GM12892 (cell line): ENCODE results near the gene RNF144A.
A peak's percentile ranks its signal among the peaks of the same experiment; 100 is the strongest.

Source experiments
- DNase-seq: peaks from one replicate; pipeline ENCODE4 v3.0.0; 2011; ENCODE audit not compliant: insufficient read length
- FAIRE-seq: peaks from 2 replicates; lab custom pipeline; 2011; peaks lifted over from hg19 to GRCh38; lab: Jason Lieb, UNC
- POLR2A ChIP-seq: IDR thresholded peaks from 2 replicates; pipeline ENCODE4 v1.6.1; 2011; ENCODE audit warnings: low read depth, low read length, control low read depth
- POLR2AphosphoS5 ChIP-seq: IDR thresholded peaks from 2 replicates; pipeline ENCODE4 v1.6.1; 2011; ENCODE audit warnings: low read depth, low read length, control low read depth
- TAF1 ChIP-seq: IDR thresholded peaks from 2 replicates; pipeline ENCODE4 v1.6.1; 2011; ENCODE audit warnings: low read depth, mild to moderate bottlenecking, control low read depth, low read length, borderline replicate concordance

Gene RNF144A

GRCh38 chr2:7073901-7074300, 156.7 kb downstream of the RNF144A start:
- FAIRE-seq (no peak), DNase-seq (no peak)
- TF ChIP-seq POLR2AphosphoS5, result no peak
- no peak for TF ChIP-seq TAF1
- TF ChIP-seq POLR2A, result no peak

- TF ChIP-seq TAF1 (no peak), POLR2A (no peak), POLR2AphosphoS5 (no peak)
- FAIRE-seq, result no peak
- DNase-seq, result no peak
Observed at GRCh38 chr2:7075834-7076233, 158.6 kb downstream of the RNF144A start.

GRCh38 chr2:7077660-7078267, 160.6 kb downstream of the RNF144A start:
- TF ChIP-seq POLR2A (no peak), POLR2AphosphoS5 (no peak), TAF1 (no peak)
- FAIRE-seq (no peak), DNase-seq (no peak)

- DNase-seq, result no peak
- FAIRE-seq, result peak; percentile 44
- TF ChIP-seq POLR2AphosphoS5 (no peak), POLR2A (no peak), TAF1 (no peak)
Observed at GRCh38 chr2:7083580-7084509, 166.6 kb downstream of the RNF144A start.

- TF ChIP-seq TAF1, result no peak
- TF ChIP-seq POLR2A, result no peak
- TF ChIP-seq POLR2AphosphoS5, result no peak
- FAIRE-seq (no peak), DNase-seq (no peak)
Observed at GRCh38 chr2:7084601-7085000, 167.4 kb downstream of the RNF144A start.

- TF ChIP-seq POLR2A (no peak), TAF1 (no peak), POLR2AphosphoS5 (no peak)
- FAIRE-seq (no peak), DNase-seq (no peak)
Observed at GRCh38 chr2:7089284-7089683, 172.1 kb downstream of the RNF144A start.

GRCh38 chr2:7089898-7090510, 172.8 kb downstream of the RNF144A start:
- no peak for FAIRE-seq
- TF ChIP-seq POLR2AphosphoS5, result no peak
- TF ChIP-seq TAF1, result no peak
- TF ChIP-seq POLR2A, result no peak
- no peak for DNase-seq

GRCh38 chr2:7093376-7093775, 176.2 kb downstream of the RNF144A start:
- FAIRE-seq (no peak), DNase-seq (no peak)
- TF ChIP-seq POLR2A (no peak), POLR2AphosphoS5 (no peak), TAF1 (no peak)
